A549 (cell line): Measurements from ENCODE around the gene RPTOR. TPM values are rescaled to one million over a fixed set of nuclear protein-coding genes. Genes with fewer than 3 reads are reported as not detected.
A peak's percentile ranks its signal among the peaks of the same experiment; 100 is the strongest.

Experiments used
- ATAC-seq, 2 experiments: fragments of 200-7000 bp in 1 of 2; fragments of >200 bp in 1 of 2; cut with Nextera tagmentation in 1 of 2; cut with Tn5 transposase in 1 of 2; 3 replicates each; pipeline versions ENCODE4 v1.8.0 to v1.9.1; 2018 to 2020; ENCODE audit warnings: mild to moderate bottlenecking in 1 of 2, moderate library complexity in 1 of 2
- CTCF ChIA-PET: fragments of 300-600 bp; sonication (Branson Sonifier 250); formaldehyde crosslinking; extraction: SDS; loops from one replicate; lab custom pipeline; 2021; ENCODE audit warnings: antibody characterized with exemption, inconsistent platforms; lab: Yijun Ruan, JAX
- POLR2A ChIA-PET: fragments of 350-600 bp; formaldehyde crosslinking; extraction: SDS; loops from one replicate; lab custom pipeline; 2021; ENCODE audit warnings: antibody characterized with exemption, inconsistent platforms; lab: Yijun Ruan, JAX
- DNase-seq, 2 experiments: peaks; one replicate each; pipeline versions ENCODE4 v3.0.0 to v3.0.0-alpha.2; 2011 to 2016; ENCODE audit warnings: low read depth in 1 of 2, low spot score in 1 of 2
- FAIRE-seq: peaks from 2 replicates; lab custom pipeline; 2011; peaks lifted over from hg19 to GRCh38; lab: Jason Lieb, UNC
- H3K27ac ChIP-seq, 2 experiments: fragments of >200 bp; sonication (Bioruptor Twin); formaldehyde crosslinking; 3 replicates each; pipeline ENCODE4 v1.5.1; 2016 to 2017
- H3K4me1 ChIP-seq: fragments of >200 bp; sonication (Bioruptor Twin); formaldehyde crosslinking; 3 replicates; pipeline ENCODE4 v1.6.1; 2016
- H3K4me2 ChIP-seq: fragments of >200 bp; sonication (Bioruptor Twin); formaldehyde crosslinking; 3 replicates; pipeline ENCODE4 v1.6.1; 2016
- H3K4me3 ChIP-seq: fragments of >200 bp; sonication (Bioruptor Twin); formaldehyde crosslinking; 3 replicates; pipeline ENCODE4 v1.5.1; 2016
- H3K9me3 ChIP-seq: fragments of >200 bp; sonication (Bioruptor Twin); formaldehyde crosslinking; 3 replicates; pipeline ENCODE4 v1.6.1; 2016
- CBX8 ChIP-seq: fragments of 200-600 bp; sonication (generic); IDR thresholded peaks from 2 replicates; pipeline ENCODE4 v1.6.1; 2016
- CEBPB ChIP-seq, 2 experiments: fragments of >200 bp in 1 of 2; sonication (Bioruptor Twin) in 1 of 2; formaldehyde crosslinking in 1 of 2; IDR thresholded peaks; 2 replicates each; pipeline ENCODE4 v1.6.1; 2012 to 2016
- CHD2 ChIP-seq: fragments of 150-350 bp; IDR thresholded peaks from 2 replicates; pipeline ENCODE4 v1.6.1; 2014; ENCODE audit warnings: low read length; ENCODE audit not compliant: partially characterized antibody
- FOSB ChIP-seq: fragments of 250-450 bp; sonication (Bioruptor Pico); IDR thresholded peaks from 2 replicates; pipeline ENCODE4 v1.5.0; 2020; ENCODE audit warnings: mild to moderate bottlenecking, moderate library complexity
- GATA3 ChIP-seq: IDR thresholded peaks from 2 replicates; pipeline ENCODE4 v1.6.1; 2012; ENCODE audit warnings: borderline replicate concordance
- KDM5A ChIP-seq: fragments of 200-600 bp; sonication (generic); IDR thresholded peaks from 2 replicates; pipeline ENCODE4 v1.6.1; 2016; ENCODE audit warnings: antibody characterized with exemption, mild to moderate bottlenecking
- MAFK ChIP-seq: fragments of 450-650 bp; IDR thresholded peaks from 2 replicates; pipeline ENCODE4 v1.6.1; 2014; ENCODE audit not compliant: partially characterized antibody
- NFE2L2 ChIP-seq: fragments of 150-350 bp; conservative IDR thresholded peaks from 2 replicates; pipeline ENCODE4 v1.6.1; 2014; ENCODE audit warnings: low read length
- NPAS2 ChIP-seq: fragments of 250-450 bp; sonication (Bioruptor Pico); IDR thresholded peaks from 2 replicates; pipeline ENCODE4 v1.8.0; 2022; ENCODE audit warnings: mild to moderate bottlenecking, moderate library complexity, borderline replicate concordance
- NR3C1 ChIP-seq: fragments of >200 bp; sonication (Bioruptor Twin); formaldehyde crosslinking; IDR thresholded peaks from 3 replicates; pipeline ENCODE4 v1.6.1; 2017
- PHF8 ChIP-seq: fragments of 200-600 bp; sonication (generic); IDR thresholded peaks from 2 replicates; pipeline ENCODE4 v1.6.1; 2016; ENCODE audit warnings: low read depth, mild to moderate bottlenecking, antibody characterized with exemption, moderate library complexity, borderline replicate concordance
- RFX5 ChIP-seq: fragments of 450-650 bp; IDR thresholded peaks from 2 replicates; pipeline ENCODE4 v1.7.1; 2014; ENCODE audit warnings: antibody characterized with exemption, mild to moderate bottlenecking, moderate library complexity
- ZFP36 ChIP-seq: fragments of 450-650 bp; IDR thresholded peaks from 2 replicates; pipeline ENCODE4 v1.6.1; 2014; ENCODE audit warnings: borderline replicate concordance; ENCODE audit not compliant: partially characterized antibody
- ZNF302 ChIP-seq: fragments of 250-450 bp; sonication (Bioruptor Pico); IDR thresholded peaks from 2 replicates; pipeline ENCODE4 v1.9.0; 2021; ENCODE audit warnings: inconsistent platforms, mild to moderate bottlenecking, moderate library complexity
- WGBS: methylation state at CpG from one replicate; pipeline ENCODE4 v1.1.6; 2017; ENCODE audit errors: missing lambda C conversion rate; 5-methylcytosine and 5-hydroxymethylcytosine counted together
- polyA plus RNA-seq, 4 experiments: library from polyadenylated mRNA; depleted of rRNA in 3 of 4; stranded (reverse); fragments of >200 nt; fragmentation: RNase III in 1 of 4; extraction: RNeasy Plus Mini Kit Qiagen cat#74134 plus additional on column Dnase treatment in 1 of 4; gene quantifications; 2 replicates in 3 of 4; 3 replicates in 1 of 4; pipeline ENCODE4 v1.2.3, GENCODE V29; 2011 to 2017
- TF ChIP-seq, protein P1 (sequence below): fragments of >200 bp; sonication (Bioruptor Twin); formaldehyde crosslinking; IDR thresholded peaks from 2 replicates; pipeline ENCODE4 v1.6.1; 2016
- TF ChIP-seq, protein P2 (sequence below): fragments of >200 bp; sonication (Bioruptor Twin); formaldehyde crosslinking; IDR thresholded peaks from 3 replicates; pipeline ENCODE4 v1.6.1; 2016
- TF ChIP-seq, protein P3 (sequence below): IDR thresholded peaks from 2 replicates; pipeline ENCODE4 v1.6.1; 2012

The RPTOR gene
- polyA plus RNA-seq, 2 of the 4 experiments (the other 2 are of a cell fraction) = 10.8 to 27.1 TPM

DNA sequence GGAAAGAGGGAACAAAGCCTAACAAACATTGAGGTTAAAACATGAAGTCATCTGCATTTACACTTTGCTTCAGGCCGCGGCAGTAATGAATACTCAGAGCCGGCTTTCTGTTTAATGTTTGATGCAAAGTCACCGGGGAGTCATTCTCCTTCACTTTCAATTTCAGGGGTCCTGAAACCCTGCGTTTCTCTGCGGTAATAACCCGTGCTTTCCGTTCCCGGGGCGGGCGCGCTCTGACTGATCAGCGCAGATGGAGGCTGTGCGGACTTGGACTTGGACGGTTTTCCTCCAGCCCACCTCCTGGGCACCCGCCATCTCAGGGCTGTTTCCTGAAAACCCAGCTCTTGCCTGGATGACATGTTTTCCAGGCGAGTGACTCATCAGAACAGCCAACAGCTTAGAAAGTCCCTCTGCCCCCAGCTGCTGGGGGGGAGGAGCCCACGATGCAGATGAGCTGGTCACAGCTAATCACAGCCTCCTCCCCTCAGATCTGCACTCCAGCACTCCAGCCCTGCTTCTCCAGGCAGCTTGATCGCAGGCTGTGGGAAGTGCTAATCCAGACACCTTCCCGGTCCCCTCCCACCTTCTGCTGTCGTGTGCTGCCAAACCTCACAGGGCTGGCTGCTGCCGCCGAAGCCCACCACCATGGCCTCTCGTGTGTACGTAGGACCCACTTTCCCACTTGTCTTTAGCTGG lies 288.4 kb downstream of the RPTOR start (continued):
- TF ChIP-seq, protein P1, sequence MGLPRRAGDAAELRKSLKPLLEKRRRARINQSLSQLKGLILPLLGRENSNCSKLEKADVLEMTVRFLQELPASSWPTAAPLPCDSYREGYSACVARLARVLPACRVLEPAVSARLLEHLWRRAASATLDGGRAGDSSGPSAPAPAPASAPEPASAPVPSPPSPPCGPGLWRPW = no peak
- TF ChIP-seq NFE2L2 (no peak; the same call in 1 of the 2 replicates), RFX5 (no peak)

DNA sequence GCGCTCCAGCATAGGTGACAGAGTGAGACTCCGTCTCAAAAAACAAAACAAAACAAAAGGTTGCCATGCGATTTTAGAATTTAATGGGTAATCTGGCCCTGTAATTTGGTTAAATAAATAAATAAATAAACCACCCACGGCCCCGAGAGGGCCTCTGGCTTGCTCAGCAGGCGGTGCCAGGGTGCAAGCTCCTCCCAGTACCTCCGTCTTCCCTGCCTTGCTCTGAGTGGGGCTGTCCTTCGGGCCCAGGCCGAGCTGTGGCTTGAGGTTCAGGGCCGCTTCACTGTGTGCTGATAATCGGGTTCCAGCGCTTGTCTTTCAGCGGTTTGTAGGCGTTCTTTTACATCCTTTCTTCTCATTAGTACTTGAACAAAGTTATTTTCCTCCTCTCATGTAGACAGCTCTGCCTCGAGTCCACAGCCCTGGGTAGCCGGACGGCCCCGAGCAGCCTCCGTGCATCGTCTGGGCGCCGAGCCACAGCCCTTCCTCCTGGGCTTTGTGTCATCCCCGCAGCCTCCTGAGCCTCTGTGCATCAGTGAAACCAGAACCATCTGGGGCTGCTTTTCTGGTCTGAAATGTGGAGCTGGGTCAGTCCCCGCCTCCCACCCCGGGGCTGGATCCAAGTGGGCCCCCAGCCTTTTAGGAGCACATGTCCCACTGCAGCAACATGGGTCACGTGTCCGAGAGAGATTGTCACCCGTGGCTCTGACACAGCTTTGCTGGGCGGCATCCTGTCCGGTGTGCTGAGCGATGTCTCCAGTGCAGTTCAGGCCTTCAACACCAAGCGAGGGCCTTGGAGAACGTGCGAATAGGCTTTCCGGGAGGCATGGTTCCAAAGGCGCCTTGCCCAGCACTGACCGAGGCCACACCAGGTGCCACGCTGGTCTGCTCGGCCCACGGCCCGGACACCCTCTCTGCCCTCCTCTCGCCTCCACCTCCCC lies 289.6 kb downstream of the RPTOR start:
- ATAC-seq (no peak), DNase-seq (no peak), FAIRE-seq (no peak)
- no peaks in the 10 kb centered on the region for H3K9me3 ChIP-seq
- H3K4me3 ChIP-seq = no peak overlapping the region
- peaks cover 17% of the 10 kb centered on the region for H3K4me1 ChIP-seq
- H3K4me2 ChIP-seq = peak overlapping the region; percentile 86; the same call in 1 of the 3 replicates
- CTCF ChIA-PET = interaction anchor here (0.8 to 2.6 kb wide), 9 partner anchors 9 to 407 kb away, joined by 3 to 12 read pairs (median 3); partner anchors contain the start of gene NPTX1
- peak overlapping the region in 1 of 2 experiments; percentile 85; a peak in 3 of 6 replicates for H3K27ac ChIP-seq
- POLR2A ChIA-PET = no interaction called here
- TF ChIP-seq, protein P2, sequence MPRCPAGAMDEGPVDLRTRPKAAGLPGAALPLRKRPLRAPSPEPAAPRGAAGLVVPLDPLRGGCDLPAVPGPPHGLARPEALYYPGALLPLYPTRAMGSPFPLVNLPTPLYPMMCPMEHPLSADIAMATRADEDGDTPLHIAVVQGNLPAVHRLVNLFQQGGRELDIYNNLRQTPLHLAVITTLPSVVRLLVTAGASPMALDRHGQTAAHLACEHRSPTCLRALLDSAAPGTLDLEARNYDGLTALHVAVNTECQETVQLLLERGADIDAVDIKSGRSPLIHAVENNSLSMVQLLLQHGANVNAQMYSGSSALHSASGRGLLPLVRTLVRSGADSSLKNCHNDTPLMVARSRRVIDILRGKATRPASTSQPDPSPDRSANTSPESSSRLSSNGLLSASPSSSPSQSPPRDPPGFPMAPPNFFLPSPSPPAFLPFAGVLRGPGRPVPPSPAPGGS = no peak
- TF ChIP-seq MAFK = no peak
- 94% methylated on average over 42 of the region's 42 CpGs for WGBS

DNA sequence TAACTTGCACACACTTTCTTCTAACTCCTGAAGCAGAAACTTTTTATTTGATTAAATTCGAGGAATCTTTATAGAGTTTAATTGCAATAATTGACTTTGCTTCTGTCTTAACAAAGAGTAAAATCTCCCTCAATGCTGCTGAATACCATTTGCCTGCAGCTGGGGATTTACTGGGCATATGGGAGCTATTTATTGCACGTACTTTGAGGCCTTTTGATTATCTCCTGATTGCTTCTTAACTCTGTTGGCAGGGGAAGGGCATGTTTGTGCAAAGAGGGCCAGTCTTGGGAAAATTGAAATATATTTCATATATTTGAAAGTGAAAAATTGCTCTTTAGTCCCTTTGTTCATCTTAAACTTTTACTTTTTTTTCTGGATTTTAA lies 290.2 kb downstream of the RPTOR start:
- no peak for DNase-seq
- Histone ChIP-seq H3K9me3 (no peaks in the 10 kb centered on the region), H3K4me2 (no peak overlapping the region), H3K4me3 (no peak overlapping the region), H3K27ac (no peak overlapping the region), H3K4me1 (peaks cover 17% of the 10 kb centered on the region)
- ChIA-PET POLR2A (no interaction called here), CTCF (interaction anchor here (0.8 to 1.5 kb wide), 3 partner anchors 16 to 408 kb away, joined by 3 to 4 read pairs (median 3); no protein-coding TSS in a partner anchor)
- TF ChIP-seq PHF8 (no peak), CHD2 (no peak), NPAS2 (CRISPR knock-in tag) (no peak), NR3C1 (no peak), ZNF302 (CRISPR knock-in tag) (no peak), ZFP36 (no peak), FOSB (CRISPR knock-in tag) (no peak), CBX8 (no peak)
- TF ChIP-seq, protein P1 = no peak
- TF ChIP-seq, protein P3, sequence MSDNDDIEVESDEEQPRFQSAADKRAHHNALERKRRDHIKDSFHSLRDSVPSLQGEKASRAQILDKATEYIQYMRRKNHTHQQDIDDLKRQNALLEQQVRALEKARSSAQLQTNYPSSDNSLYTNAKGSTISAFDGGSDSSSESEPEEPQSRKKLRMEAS = no peak
- no peak for ATAC-seq
- WGBS = 70% methylated on average over 2 of the region's 2 CpGs
- FAIRE-seq = peak; percentile 74

DNA sequence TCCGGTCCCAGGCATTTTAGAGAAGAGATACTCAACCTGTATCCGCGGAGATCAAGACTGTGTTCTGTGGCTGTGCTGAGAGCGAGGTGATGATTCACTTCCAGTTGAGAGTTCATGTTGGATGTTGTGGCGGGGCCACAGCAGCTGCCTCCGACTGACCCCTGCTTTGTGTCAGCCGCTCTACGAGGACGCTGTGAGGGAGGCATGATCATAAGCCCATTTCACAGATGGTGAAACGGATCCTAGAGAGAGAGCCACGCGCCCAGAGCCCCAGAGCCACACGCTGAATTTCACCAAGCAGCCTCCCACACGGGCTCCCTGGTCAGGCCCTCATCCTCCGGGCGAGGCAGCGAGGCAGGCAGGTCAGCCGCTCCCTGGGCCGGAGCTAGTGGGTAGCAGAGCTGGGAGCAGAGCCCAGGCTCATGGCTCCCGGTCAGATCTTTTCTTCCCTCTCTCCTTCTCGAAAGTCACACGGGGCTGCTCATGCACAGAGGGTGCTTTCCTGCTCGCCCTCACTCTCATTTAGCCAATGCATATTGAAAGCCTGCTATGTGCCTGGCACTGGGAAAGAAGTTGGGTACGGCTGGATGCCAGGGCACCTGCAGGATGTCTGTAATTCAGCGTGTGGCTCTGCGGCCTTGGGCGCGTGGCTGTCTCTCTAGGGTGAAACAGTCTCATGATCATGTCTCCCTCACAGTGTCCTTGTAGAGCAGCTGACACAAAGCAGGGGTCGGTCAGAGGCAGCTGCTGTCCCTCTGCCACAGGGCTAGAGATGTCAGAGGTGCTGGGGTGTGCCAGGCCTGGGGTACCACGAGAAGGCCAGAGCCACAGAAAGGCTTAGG lies 291.4 kb downstream of the RPTOR start:
- Histone ChIP-seq H3K27ac (no peak overlapping the region), H3K4me3 (no peak overlapping the region), H3K4me2 (no peak overlapping the region), H3K4me1 (peaks cover 17% of the 10 kb centered on the region), H3K9me3 (no peaks in the 10 kb centered on the region)
- CTCF ChIA-PET = interaction anchor here (1.4 kb wide), 1 partner anchor 411 kb away, joined by 3 read pairs; no protein-coding TSS in a partner anchor
- TF ChIP-seq PHF8 (no peak), CEBPB (IDR thresholded peaks at IDR 0.05) (no peak), GATA3 (no peak), CHD2 (no peak), KDM5A (no peak)
- 92% methylated on average over 30 of the region's 30 CpGs for WGBS
- FAIRE-seq (no peak), DNase-seq (no peak), ATAC-seq (no peak)
- POLR2A ChIA-PET = no interaction called here
